ENCODE data around the gene TMPRSS11A. TPM values are rescaled to one million over a fixed set of nuclear protein-coding genes. Genes with fewer than 3 reads are reported as not detected.

Gene TMPRSS11A
- total and polyA plus RNA-seq, 2 of the 8 experiments (the other 6 are each of a cell fraction or from before 2014, with no cell fraction given): not detected

DNA sequence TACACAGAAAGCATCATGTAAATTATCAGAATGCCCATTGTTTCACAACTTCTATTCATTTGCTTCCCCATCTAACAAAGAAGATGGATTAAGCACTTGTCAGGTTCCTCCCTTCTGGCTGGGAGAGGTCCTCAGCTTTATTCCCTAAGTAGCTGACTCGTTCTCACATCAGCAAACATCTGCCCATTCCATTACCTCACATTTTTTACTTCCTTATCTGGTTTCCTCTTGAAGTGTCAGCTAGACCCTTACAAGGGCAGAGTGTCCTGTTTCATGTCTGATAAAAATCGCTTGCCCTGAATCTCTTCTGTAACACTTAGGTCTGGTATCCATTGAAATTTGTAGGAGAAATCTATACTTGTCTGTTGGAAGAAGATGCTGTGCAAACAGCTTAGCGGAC is 34.7 kb downstream of the TMPRSS11A start:
- CTCF ChIA-PET (ENCODE audit: partially characterized antibody): interaction anchor here (0.6 to 5.8 kb wide), 6 partner anchors 10 to 477 kb away, joined by 3 to 40 read pairs (median 5); no protein-coding TSS in a partner anchor
- H3K4me1 ChIP-seq (replicated peaks in 1 of 4; ENCODE audit: control insufficient read depth in 3 of 4, insufficient read depth in 4 of 4, low read length in 3 of 4): no peaks in the 10 kb centered on the region
- WGBS, 2 experiments (ENCODE audit: extremely low coverage in 1 of 2, insufficient coverage in 1 of 2, insufficient read length in 1 of 2, insufficient replicate concordance in 2 of 2, low coverage in 1 of 2, low lambda C conversion rate in 2 of 2, missing lambda C conversion rate in 1 of 2): 81% methylated on average over 3 of the region's 3 CpGs; no CpG with 5 or more reads in 1 of the 2 experiments

More for the DNA sequence above, 34.7 kb downstream of the TMPRSS11A start:
- Histone ChIP-seq H3K4me3 (ENCODE audit: extremely low read depth in 1 of 4, insufficient read depth in 2 of 4, low read depth in 3 of 4, low read length in 4 of 4) (no peak overlapping the region), H3K36me3 (ENCODE audit: control insufficient read depth in 2 of 4, insufficient read depth in 4 of 4, low read length in 3 of 4) (no peaks in the 10 kb centered on the region), H3K56ac (replicated peaks; ENCODE audit: insufficient read length, low read depth, low read length) (no peak overlapping the region), H3K27ac (ENCODE audit: low read depth, low read length) (no peak overlapping the region), H4K8ac (ENCODE audit: extremely low read depth, insufficient read depth, low read length) (no peak overlapping the region), H2BK5ac (ENCODE audit: low read depth, low read length) (no peak overlapping the region), H4K91ac (replicated peaks; ENCODE audit: insufficient read length, low read length) (no peak overlapping the region), H2AFZ (ENCODE audit: low read length) (no peak overlapping the region), H3K79me1 (ENCODE audit: low read depth, low read length) (no peaks in the 10 kb centered on the region), H2BK20ac (ENCODE audit: low read length) (no peak overlapping the region), H3K27me3 (replicated peaks in 1 of 4; ENCODE audit: control insufficient read depth in 3 of 4, extremely low read depth in 1 of 4, insufficient read depth in 3 of 4, low read length in 3 of 4) (no peaks in the 10 kb centered on the region), H3K79me2 (ENCODE audit: control insufficient read depth in 1 of 2, insufficient read depth in 2 of 2, low read length in 2 of 2) (no peaks in the 10 kb centered on the region), H2BK15ac (ENCODE audit: low read length) (no peak overlapping the region), H2BK12ac (ENCODE audit: low read depth, low read length) (no peak overlapping the region), H2AK5ac (ENCODE audit: low read depth, low read length) (no peak overlapping the region), H4K5ac (ENCODE audit: insufficient read length, low read depth, low read length) (no peak overlapping the region), H4K20me1 (replicated peaks in 1 of 2; ENCODE audit: control insufficient read depth in 1 of 2, insufficient read depth in 2 of 2, low read length in 2 of 2) (no peaks in the 10 kb centered on the region), H3K9me3 (ENCODE audit: insufficient read depth in 2 of 2, low read depth in 1 of 2, low read length in 1 of 2) (no peaks in the 10 kb centered on the region), H3K14ac (ENCODE audit: insufficient read length) (no peak overlapping the region), H3K9ac (replicated peaks in 1 of 4; ENCODE audit: extremely low read depth in 1 of 4, low read depth in 3 of 4, low read length in 3 of 4) (no peak overlapping the region), H3K18ac (ENCODE audit: extremely low read depth, low read length) (no peak overlapping the region), H3K4me2 (ENCODE audit: insufficient read depth in 1 of 2, low read depth in 2 of 2, low read length in 2 of 2) (no peak overlapping the region), H3K4ac (replicated peaks; ENCODE audit: insufficient read length, low read depth, low read length) (no peak overlapping the region), H3K23ac (ENCODE audit: insufficient read length) (no peak overlapping the region), H3K23me2 (ENCODE audit: low read depth, low read length) (no peaks in the 10 kb centered on the region), H2BK120ac (replicated peaks; ENCODE audit: low read depth, low read length) (no peak overlapping the region)
- DNase-seq (ENCODE audit: low read depth in 1 of 2, low spot score in 2 of 2) (no peak), FAIRE-seq (no peak)
- no peak for TF ChIP-seq ZNF274 (IDR thresholded peaks at IDR 0.05; ENCODE audit: borderline replicate concordance, extremely low read depth, low read length)
- POLR2A ChIA-PET (ENCODE audit: partially characterized antibody): no interaction called here

All from H1 (cell line).